Loucy (cell line): ENCODE data around the gene AP3D1.

Experiments
- H2AFZ ChIP-seq: fragments of 200-600 bp; sonication (generic); 2 replicates; pipeline ENCODE4 v1.6.0; 2016; ENCODE audit warnings: antibody characterized with exemption, mild to moderate bottlenecking, low read length, moderate library complexity
- H3F3A ChIP-seq: fragments of 200-600 bp; 2 replicates; pipeline ENCODE4 v1.6.0; 2016; ENCODE audit warnings: antibody characterized with exemption, low read depth, mild to moderate bottlenecking
- H3K27me3 ChIP-seq: fragments of 200-600 bp; sonication (generic); 2 replicates; pipeline ENCODE4 v1.6.1; 2014; ENCODE audit warnings: low read length, mild to moderate bottlenecking; ENCODE audit not compliant: insufficient read depth, poor library complexity, severe bottlenecking
- H3K36me3 ChIP-seq: fragments of 200-600 bp; sonication (generic); 2 replicates; pipeline ENCODE4 v1.6.1; 2016; ENCODE audit warnings: low read length; ENCODE audit not compliant: insufficient read depth
- H3K4me1 ChIP-seq: fragments of 200-600 bp; sonication (generic); 2 replicates; pipeline ENCODE4 v1.5.1; 2014; ENCODE audit warnings: low read length, mild to moderate bottlenecking; ENCODE audit not compliant: insufficient read depth, poor library complexity, severe bottlenecking
- H3K4me2 ChIP-seq: fragments of 200-600 bp; sonication (generic); 2 replicates; pipeline ENCODE4 v1.6.0; 2014; ENCODE audit warnings: antibody characterized with exemption, low read length, low read depth, mild to moderate bottlenecking; ENCODE audit not compliant: poor library complexity, severe bottlenecking
- H3K4me3 ChIP-seq: fragments of 200-600 bp; sonication (generic); 2 replicates; pipeline ENCODE4 v1.5.1; 2014; ENCODE audit warnings: low read length, mild to moderate bottlenecking, mixed read lengths; ENCODE audit not compliant: poor library complexity, severe bottlenecking
- H3K79me2 ChIP-seq: fragments of 200-600 bp; sonication (generic); 2 replicates; pipeline ENCODE4 v1.6.1; 2014; ENCODE audit warnings: low read length; ENCODE audit not compliant: insufficient read depth
- H3K9ac ChIP-seq: fragments of 200-600 bp; sonication (generic); 2 replicates; pipeline ENCODE4 v1.6.0; 2014; ENCODE audit warnings: mild to moderate bottlenecking, low read depth, low read length, moderate library complexity; ENCODE audit not compliant: poor library complexity, severe bottlenecking
- H3K9me2 ChIP-seq: fragments of 200-600 bp; sonication (generic); replicated peaks from 2 replicates; pipeline ENCODE4 v1.6.1; 2016; ENCODE audit warnings: low read depth, low read length, mixed read lengths
- H3K9me3 ChIP-seq: fragments of 200-600 bp; sonication (generic); 2 replicates; pipeline ENCODE4 v1.6.1; 2014; ENCODE audit warnings: mild to moderate bottlenecking, antibody characterized with exemption, low read length, low read depth; ENCODE audit not compliant: insufficient read depth
- H4K20me1 ChIP-seq: fragments of 200-600 bp; sonication (generic); 2 replicates; pipeline ENCODE4 v1.6.0; 2014; ENCODE audit warnings: antibody characterized with exemption, low read length, mild to moderate bottlenecking; ENCODE audit not compliant: insufficient read depth, poor library complexity, severe bottlenecking
- CTCF ChIP-seq: fragments of 200-600 bp; sonication (generic); conservative IDR thresholded peaks from 2 replicates; pipeline ENCODE4 v1.5.1; 2014; ENCODE audit warnings: mild to moderate bottlenecking, antibody characterized with exemption, low read length
- EZH2phosphoT487 ChIP-seq: fragments of 200-600 bp; IDR thresholded peaks from 2 replicates; pipeline ENCODE4 v1.6.1; 2018; ENCODE audit warnings: antibody characterized with exemption, mild to moderate bottlenecking, moderate library complexity, borderline replicate concordance

AP3D1 gene

GRCh38 chr19:2122982-2123381 lies 28.4 kb downstream of the AP3D1 start:
- no peaks in the 10 kb centered on the region for H3K27me3 ChIP-seq
- H2AFZ ChIP-seq, result no peak overlapping the region
- H3K9ac ChIP-seq, result no peak overlapping the region
- no peak overlapping the region for H3K4me2 ChIP-seq
- no peaks in the 10 kb centered on the region for H3K9me3 ChIP-seq
- H4K20me1 ChIP-seq, result peaks cover 3% of the 10 kb centered on the region
- no peak for TF ChIP-seq EZH2phosphoT487
- TF ChIP-seq CTCF, result no peak
- no peak overlapping the region for H3K4me3 ChIP-seq
- H3K9me2 ChIP-seq, result no peaks in the 10 kb centered on the region
- H3F3A ChIP-seq, result no peaks in the 10 kb centered on the region
- no peaks in the 10 kb centered on the region for H3K4me1 ChIP-seq
- H3K79me2 ChIP-seq, result no peaks in the 10 kb centered on the region
- peaks cover 70% of the 10 kb centered on the region; the same call in 1 of the 2 replicates for H3K36me3 ChIP-seq

GRCh38 chr19:2122251-2122650 lies 29.1 kb downstream of the AP3D1 start:
- Histone ChIP-seq H3K9me2 (no peaks in the 10 kb centered on the region), H3K9ac (no peak overlapping the region), H2AFZ (no peak overlapping the region), H3K4me2 (no peak overlapping the region), H3K9me3 (no peaks in the 10 kb centered on the region), H3K27me3 (no peaks in the 10 kb centered on the region), H4K20me1 (peaks cover 3% of the 10 kb centered on the region), H3K36me3 (peaks cover 69% of the 10 kb centered on the region; the same call in 1 of the 2 replicates), H3K79me2 (no peaks in the 10 kb centered on the region), H3K4me3 (no peak overlapping the region), H3K4me1 (no peaks in the 10 kb centered on the region), H3F3A (no peaks in the 10 kb centered on the region)
- TF ChIP-seq EZH2phosphoT487 (no peak), CTCF (no peak)

GRCh38 chr19:2121416-2122051 lies 29.8 kb downstream of the AP3D1 start:
- no peaks in the 10 kb centered on the region for H3F3A ChIP-seq
- H3K27me3 ChIP-seq, result no peaks in the 10 kb centered on the region
- no peak overlapping the region for H3K4me3 ChIP-seq
- H3K4me1 ChIP-seq, result no peaks in the 10 kb centered on the region
- peaks cover 69% of the 10 kb centered on the region; the same call in 1 of the 2 replicates for H3K36me3 ChIP-seq
- no peak overlapping the region for H3K9ac ChIP-seq
- H4K20me1 ChIP-seq, result peaks cover 3% of the 10 kb centered on the region
- H2AFZ ChIP-seq, result no peak overlapping the region
- TF ChIP-seq EZH2phosphoT487, result no peak
- no peak for TF ChIP-seq CTCF
- no peak overlapping the region for H3K4me2 ChIP-seq
- H3K9me2 ChIP-seq, result no peaks in the 10 kb centered on the region
- H3K79me2 ChIP-seq, result no peaks in the 10 kb centered on the region
- no peaks in the 10 kb centered on the region for H3K9me3 ChIP-seq
